ENCODE measurements around the gene OR52A5.
"Not testable (repeated sequence)": the region's sequence is repeated elsewhere in the genome, so short reads cannot be mapped to it uniquely, and the experiment has no call there.

Gene OR52A5

GRCh38 chr11:5154657-5155056 is 16.5 kb upstream of the OR52A5 start, which contains the start of gene OR52A1:
OR52A1 (minus strand) TSS chr11:5154757; CDS start chr11:5152369, 2,388 bp downstream.
- TF ChIP-seq CTCF (IDR thresholded peaks at IDR 0.05; ENCODE audit: low read length, missing control alignments): no peak
- no peak for DNase-seq (ENCODE audit: low read depth)
- H3K4me3 ChIP-seq (replicated peaks; ENCODE audit: low read depth, low read length): no peak within 1 kb of the TSS

DNA sequence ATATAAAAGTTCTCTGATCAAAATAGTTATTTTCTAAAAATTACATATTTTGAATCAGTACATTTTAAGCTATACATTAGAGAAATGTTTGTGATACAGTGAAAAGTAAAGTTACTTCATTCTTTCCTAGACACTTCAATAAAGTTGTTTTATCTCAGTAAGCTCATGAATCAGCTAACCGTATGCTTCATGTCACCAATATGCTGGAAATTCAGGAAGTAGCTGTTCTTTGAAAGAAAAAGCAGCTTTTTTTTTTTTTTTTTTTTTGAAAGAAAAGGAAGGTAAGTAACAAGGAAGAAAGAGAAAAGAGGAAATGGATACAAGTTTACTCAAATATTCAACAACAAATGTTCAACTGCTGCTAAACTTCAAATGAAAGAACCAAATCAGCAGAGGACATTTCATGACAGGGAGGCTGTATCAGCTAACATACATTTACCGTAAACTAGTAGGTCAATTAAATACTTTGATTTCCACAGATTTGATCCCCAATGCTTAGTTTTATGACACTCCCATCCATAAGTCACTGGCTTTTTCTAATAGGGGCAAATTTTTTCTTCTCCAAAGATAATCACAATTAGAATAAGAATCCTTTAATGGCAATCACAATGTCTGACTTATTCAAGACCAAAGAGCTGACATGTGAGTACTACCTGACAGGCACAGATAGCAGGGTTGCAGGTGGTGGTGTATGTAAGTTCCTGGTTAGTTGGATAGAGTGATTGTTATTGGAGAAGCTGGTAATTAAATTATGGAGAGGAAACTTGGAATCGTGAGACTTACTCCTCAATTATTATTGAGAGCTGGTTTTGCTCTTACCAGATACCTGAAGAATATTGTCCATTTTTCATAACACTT is 15.6 kb upstream of the OR52A5 start:
- TF ChIP-seq CTCF (IDR thresholded peaks at IDR 0.05; ENCODE audit: low read length, missing control alignments): no peak
- DNase-seq (ENCODE audit: low read depth): no peak
- H3K4me3 ChIP-seq (replicated peaks; ENCODE audit: low read depth, low read length): no peak overlapping the region

- H3K4me3 ChIP-seq (replicated peaks; ENCODE audit: low read depth, low read length): no peak overlapping the region
- DNase-seq (ENCODE audit: low read depth): no peak
- TF ChIP-seq CTCF (IDR thresholded peaks at IDR 0.05; ENCODE audit: low read length, missing control alignments): no peak
These were observed 13.6 kb upstream of the OR52A5 start for GRCh38 chr11:5151713-5152153.

- not testable (repeated sequence) for H3K4me3 ChIP-seq (replicated peaks; ENCODE audit: low read depth, low read length); DNase-seq (ENCODE audit: low read depth)
These were observed 6.0 kb upstream of the OR52A5 start for GRCh38 chr11:5144206-5144605.

GRCh38 chr11:5137014-5137413 is 1.1 kb downstream of the OR52A5 start:
- no peak for TF ChIP-seq CTCF (IDR thresholded peaks at IDR 0.05; ENCODE audit: low read length, missing control alignments)
- DNase-seq (ENCODE audit: low read depth): no peak
- no peak overlapping the region for H3K4me3 ChIP-seq (replicated peaks; ENCODE audit: low read depth, low read length)

DNA sequence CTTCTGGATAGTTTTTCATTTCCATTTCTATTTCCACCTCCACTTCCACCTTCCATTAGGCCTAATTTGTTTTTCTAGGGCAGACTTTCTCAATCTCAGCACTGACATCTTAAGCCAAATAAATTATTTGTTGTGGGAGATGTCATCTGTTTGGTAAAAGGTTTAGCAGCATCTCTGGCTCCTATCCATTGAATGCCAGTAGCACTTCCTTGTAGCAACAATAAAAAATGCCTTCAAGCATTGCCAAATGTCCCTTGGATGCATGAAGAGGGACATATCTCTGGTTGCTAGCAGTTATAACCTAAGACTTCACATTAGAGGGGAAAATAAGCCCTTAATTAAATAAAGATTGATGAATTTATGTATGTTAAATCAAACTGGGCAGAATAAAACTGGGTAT is 1.9 kb downstream of the OR52A5 start:
- no peak for TF ChIP-seq CTCF (IDR thresholded peaks at IDR 0.05; ENCODE audit: low read length, missing control alignments)
- no peak for DNase-seq (ENCODE audit: low read depth)
- no peak overlapping the region for H3K4me3 ChIP-seq (replicated peaks; ENCODE audit: low read depth, low read length)

- no peak for TF ChIP-seq CTCF (IDR thresholded peaks at IDR 0.05; ENCODE audit: low read length, missing control alignments)
- DNase-seq (ENCODE audit: low read depth): no peak
These were observed 6.4 kb downstream of the OR52A5 start for GRCh38 chr11:5131584-5132335.

More at GRCh38 chr11:5131584-5132335, 6.4 kb downstream of the OR52A5 start:
- H3K4me3 ChIP-seq (replicated peaks; ENCODE audit: low read depth, low read length): no peak overlapping the region

All from fibroblast of pulmonary artery (primary cell).